IPS-15b (cell line): ENCODE measurements around the gene MIA2.
"Not testable (repeated sequence)": the region's sequence is repeated elsewhere in the genome, so short reads cannot be mapped to it uniquely, and the experiment has no call there.

Source experiments
- H3K27me3 ChIP-seq: one replicate; pipeline ENCODE4 v1.6.1; 2013; ENCODE audit warnings: low read length; ENCODE audit not compliant: control insufficient read depth, insufficient read depth
- H3K36me3 ChIP-seq: one replicate; pipeline ENCODE4 v1.6.1; 2013; ENCODE audit warnings: low read length; ENCODE audit not compliant: control insufficient read depth, insufficient read depth
- H3K4me1 ChIP-seq: one replicate; pipeline ENCODE4 v1.6.1; 2013; ENCODE audit warnings: mild to moderate bottlenecking, low read length; ENCODE audit not compliant: control insufficient read depth, insufficient read depth
- H3K4me3 ChIP-seq: one replicate; pipeline ENCODE4 v1.5.1; 2013; ENCODE audit warnings: low read depth, low read length
- H3K9ac ChIP-seq: one replicate; pipeline ENCODE4 v1.6.1; 2013; ENCODE audit warnings: low read depth, mild to moderate bottlenecking, low read length
- H3K9me3 ChIP-seq: one replicate; pipeline ENCODE4 v1.6.1; 2013; ENCODE audit warnings: mild to moderate bottlenecking, low read length; ENCODE audit not compliant: control insufficient read depth, insufficient read depth

Gene MIA2

GRCh38 chr14:39235466-39235865 lies 1.8 kb downstream of the MIA2 start:
- not testable (repeated sequence) for H3K27me3 ChIP-seq, H3K4me3 ChIP-seq, H3K9me3 ChIP-seq, H3K36me3 ChIP-seq, H3K4me1 ChIP-seq, H3K9ac ChIP-seq

- Histone ChIP-seq H3K4me3 (no peak overlapping the region), H3K9me3 (no peaks in the 10 kb centered on the region), H3K36me3 (no peaks in the 10 kb centered on the region), H3K27me3 (no peaks in the 10 kb centered on the region), H3K9ac (no peak overlapping the region), H3K4me1 (no peaks in the 10 kb centered on the region)
Measured at GRCh38 chr14:39240769-39241168, 7.1 kb downstream of the MIA2 start.

- Histone ChIP-seq H3K4me3 (no peak overlapping the region), H3K9ac (no peak overlapping the region), H3K4me1 (no peaks in the 10 kb centered on the region), H3K36me3 (no peaks in the 10 kb centered on the region), H3K27me3 (no peaks in the 10 kb centered on the region), H3K9me3 (no peaks in the 10 kb centered on the region)
Measured at GRCh38 chr14:39241637-39242036, 7.9 kb downstream of the MIA2 start.

GRCh38 chr14:39243831-39244230 lies 10.1 kb downstream of the MIA2 start:
- H3K9ac ChIP-seq = no peak overlapping the region
- no peaks in the 10 kb centered on the region for H3K4me1 ChIP-seq
- no peak overlapping the region for H3K4me3 ChIP-seq

GRCh38 chr14:39246618-39247017 lies 12.9 kb downstream of the MIA2 start:
- H3K9me3 ChIP-seq = no peaks in the 10 kb centered on the region
- H3K36me3 ChIP-seq = no peaks in the 10 kb centered on the region
- no peaks in the 10 kb centered on the region for H3K4me1 ChIP-seq
- H3K9ac ChIP-seq = no peak overlapping the region
- no peak overlapping the region for H3K4me3 ChIP-seq
- H3K27me3 ChIP-seq = no peaks in the 10 kb centered on the region

More at GRCh38 chr14:39243831-39244230, 10.1 kb downstream of the MIA2 start:
- H3K36me3 ChIP-seq = no peaks in the 10 kb centered on the region
- H3K9me3 ChIP-seq = no peaks in the 10 kb centered on the region
- no peaks in the 10 kb centered on the region for H3K27me3 ChIP-seq

GRCh38 chr14:39247256-39247655 lies 13.5 kb downstream of the MIA2 start:
- H3K9me3 ChIP-seq = no peaks in the 10 kb centered on the region
- H3K9ac ChIP-seq = no peak overlapping the region
- no peaks in the 10 kb centered on the region for H3K27me3 ChIP-seq
- H3K36me3 ChIP-seq = no peaks in the 10 kb centered on the region
- no peaks in the 10 kb centered on the region for H3K4me1 ChIP-seq
- no peak overlapping the region for H3K4me3 ChIP-seq

- no peaks in the 10 kb centered on the region for H3K27me3 ChIP-seq
- no peak overlapping the region for H3K9ac ChIP-seq
- H3K4me1 ChIP-seq = no peaks in the 10 kb centered on the region
- H3K4me3 ChIP-seq = no peak overlapping the region
- no peaks in the 10 kb centered on the region for H3K9me3 ChIP-seq
- no peaks in the 10 kb centered on the region for H3K36me3 ChIP-seq
Measured at GRCh38 chr14:39251547-39251946, 17.8 kb downstream of the MIA2 start.

GRCh38 chr14:39257388-39257787 lies 23.7 kb downstream of the MIA2 start:
- not testable (repeated sequence) for H3K9ac ChIP-seq, H3K9me3 ChIP-seq, H3K27me3 ChIP-seq, H3K4me1 ChIP-seq, H3K4me3 ChIP-seq, H3K36me3 ChIP-seq

GRCh38 chr14:39258782-39259545 lies 25.2 kb downstream of the MIA2 start:
- Histone ChIP-seq H3K4me1 (no peaks in the 10 kb centered on the region), H3K9me3 (no peaks in the 10 kb centered on the region), H3K27me3 (no peaks in the 10 kb centered on the region), H3K36me3 (no peaks in the 10 kb centered on the region), H3K4me3 (no peak overlapping the region), H3K9ac (no peak overlapping the region)

- H3K4me3 ChIP-seq, H3K27me3 ChIP-seq, H3K4me1 ChIP-seq, H3K9ac ChIP-seq, H3K36me3 ChIP-seq, H3K9me3 ChIP-seq: not testable (repeated sequence)
Measured at GRCh38 chr14:39260161-39260560, 26.4 kb downstream of the MIA2 start.

GRCh38 chr14:39262214-39262613 lies 28.5 kb downstream of the MIA2 start:
- H3K27me3 ChIP-seq, H3K9ac ChIP-seq, H3K9me3 ChIP-seq, H3K4me3 ChIP-seq, H3K36me3 ChIP-seq, H3K4me1 ChIP-seq: not testable (repeated sequence)

GRCh38 chr14:39264057-39264456 lies 30.3 kb downstream of the MIA2 start:
- H3K36me3 ChIP-seq = no peaks in the 10 kb centered on the region
- H3K9me3 ChIP-seq = no peaks in the 10 kb centered on the region
- H3K4me3 ChIP-seq = no peak overlapping the region
- H3K4me1 ChIP-seq = no peaks in the 10 kb centered on the region
- peaks cover 9% of the 10 kb centered on the region for H3K27me3 ChIP-seq
- H3K9ac ChIP-seq = no peak overlapping the region
